Erythroblast (primary cell): ENCODE measurements around the gene RBM20.

Experiments used
- GATA1 ChIP-seq: IDR thresholded peaks from 2 replicates; pipeline ENCODE4 v1.6.1; 2011; ENCODE audit warnings: low read depth, mild to moderate bottlenecking, control low read depth, low read length, moderate library complexity
- POLR2A ChIP-seq: IDR thresholded peaks from 2 replicates; pipeline ENCODE4 v1.6.1; 2011; ENCODE audit warnings: mild to moderate bottlenecking, low read length

DNA sequence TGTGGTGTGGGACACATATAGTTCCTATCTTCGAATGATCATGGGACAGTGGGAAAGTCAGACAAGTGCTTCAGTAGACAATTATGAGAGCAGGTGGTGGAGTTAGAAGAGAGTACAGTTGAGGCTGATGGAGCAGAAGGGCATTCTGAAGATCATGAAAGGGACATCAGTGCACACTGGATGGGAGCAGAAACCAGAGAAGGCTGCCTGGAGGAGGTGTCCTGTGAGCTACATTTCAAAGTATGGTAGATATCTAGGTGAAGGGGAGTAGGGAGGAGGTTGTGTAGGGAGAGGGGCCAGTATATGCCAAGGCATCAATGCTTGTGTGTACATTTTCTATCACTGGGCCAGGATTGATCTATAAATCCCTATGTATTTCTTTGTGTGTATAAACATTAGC lies 127.3 kb downstream of the RBM20 start:
- TF ChIP-seq POLR2A (no peak), GATA1 (no peak)
